ENCODE measurements around the gene CYBA. TPM values are rescaled to one million over a fixed set of nuclear protein-coding genes. Genes with fewer than 3 reads are reported as not detected.

CYBA gene
- 100 to 1,000 TPM; 138 to 194 (median 180) TPM for total RNA-seq

DNA sequence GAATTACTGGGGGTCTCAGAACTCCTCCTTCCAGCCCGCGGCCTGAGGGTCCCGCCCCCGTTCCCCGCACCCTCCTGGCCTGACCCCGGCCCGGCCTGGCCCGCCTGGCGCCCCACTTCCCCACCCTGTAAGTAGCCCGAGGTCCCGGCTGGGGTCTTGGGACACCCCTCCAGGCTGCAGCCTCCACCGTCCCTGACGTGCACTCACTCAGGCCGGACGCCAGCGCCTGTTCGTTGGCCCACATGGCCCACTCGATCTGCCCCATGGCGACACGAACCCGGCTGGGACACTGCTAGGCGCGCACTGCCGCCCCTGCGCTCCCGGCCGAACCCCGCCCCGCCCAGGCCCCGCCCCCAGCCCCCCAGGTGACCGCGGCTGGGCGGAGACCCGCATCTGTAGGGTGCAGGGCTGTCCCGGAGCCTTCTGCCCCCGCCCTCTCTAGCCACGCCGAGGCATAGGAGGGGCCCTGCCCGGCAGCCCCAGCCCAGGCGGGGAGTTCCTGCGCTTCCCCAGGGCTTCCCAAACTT is at the start of gene CYBA:
TSS of gene CYBA (minus strand) at position 305 of the 527 bp plus-strand sequence. CDS start at position 265, 40 bp downstream.
- DNase-seq (ENCODE audit: low spot score in 2 of 2), result peak in 1 of 2 donors; percentile 49
- intact Hi-C loops (cut with DNase I; ENCODE audit: low total_unique reads), result no loop called here
- no peaks in the 10 kb centered on the region for H3K27me3 ChIP-seq
- peaks cover 3% of the 10 kb centered on the region in 2 donors for H3K4me1 ChIP-seq
- no peaks in the 10 kb centered on the region for H3K36me3 ChIP-seq
- peak within 1 kb of the TSS; percentile 84 to 86 (median 86) for H3K4me3 ChIP-seq
- TF ChIP-seq POLR2A (IDR thresholded peaks at IDR 0.05), result no peak
- no peak for TF ChIP-seq POLR2AphosphoS5 (IDR thresholded peaks at IDR 0.05)
- no peak for TF ChIP-seq CTCF (IDR thresholded peaks at IDR 0.05)
- peak within 1 kb of the TSS; percentile 48 to 71 for H3K27ac ChIP-seq
- no peaks in the 10 kb centered on the region for H3K9me3 ChIP-seq

DNA sequence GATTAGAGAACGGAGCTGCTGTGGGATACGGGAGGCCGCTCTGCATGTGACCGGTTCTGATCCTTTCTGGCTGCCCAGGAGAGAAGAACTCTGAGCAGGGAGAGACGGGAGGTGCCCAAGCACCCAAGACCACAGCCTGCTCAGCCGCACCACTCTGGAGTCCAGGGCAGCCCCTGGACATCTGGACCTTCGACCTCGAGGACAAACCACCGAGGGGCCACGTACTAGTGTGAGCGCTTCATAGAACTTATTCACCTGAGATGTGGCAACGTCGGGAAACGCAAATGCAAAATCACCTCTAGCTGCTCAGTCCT is 49.4 kb upstream of the CYBA start:
- Histone ChIP-seq H3K4me1 (peaks cover 4 to 5% of the 10 kb centered on the region in 2 donors), H3K4me3 (no peak overlapping the region), H3K9me3 (no peaks in the 10 kb centered on the region), H3K27me3 (no peaks in the 10 kb centered on the region), H3K36me3 (no peaks in the 10 kb centered on the region), H3K27ac (peak overlapping the region in 1 of 2 donors; percentile 68)
- DNase-seq (ENCODE audit: low spot score in 2 of 2), result no peak
- intact Hi-C loops (cut with DNase I; ENCODE audit: low total_unique reads), result loop anchor here (10.0 kb wide), 1 partner anchor 715 kb away; no protein-coding TSS in a partner anchor
- TF ChIP-seq POLR2AphosphoS5 (IDR thresholded peaks at IDR 0.05) (no peak), POLR2A (IDR thresholded peaks at IDR 0.05) (no peak), CTCF (IDR thresholded peaks at IDR 0.05) (no peak)

DNA sequence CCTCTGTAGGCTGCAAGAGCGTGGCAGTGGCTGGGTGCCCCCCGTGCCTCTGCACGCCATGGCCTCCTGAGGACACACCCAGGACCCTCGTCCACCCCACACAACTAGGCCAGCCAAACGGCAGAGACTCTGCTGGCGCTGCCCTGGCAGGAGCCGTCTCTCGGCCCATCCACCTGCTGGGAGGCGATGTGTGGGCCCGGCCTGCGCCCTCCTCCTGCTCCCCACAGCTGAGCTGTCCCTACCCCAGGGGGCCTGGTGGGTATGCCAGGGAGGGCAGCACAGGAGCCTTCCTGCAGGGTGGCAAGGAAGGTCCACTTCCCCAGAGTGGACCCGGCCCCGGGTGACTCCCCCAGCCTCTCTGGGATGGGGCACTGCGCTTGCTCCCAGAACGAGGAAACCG is 48.3 kb upstream of the CYBA start:
- no peaks in the 10 kb centered on the region for H3K4me1 ChIP-seq
- H3K36me3 ChIP-seq, result no peaks in the 10 kb centered on the region
- no peaks in the 10 kb centered on the region for H3K9me3 ChIP-seq
- H3K4me3 ChIP-seq, result no peak overlapping the region
- H3K27ac ChIP-seq, result no peak overlapping the region
- intact Hi-C loops (cut with DNase I; ENCODE audit: low total_unique reads), result no loop called here
- H3K27me3 ChIP-seq, result no peaks in the 10 kb centered on the region
- no peak for TF ChIP-seq POLR2A (IDR thresholded peaks at IDR 0.05)
- TF ChIP-seq CTCF (IDR thresholded peaks at IDR 0.05), result no peak
- TF ChIP-seq POLR2AphosphoS5 (IDR thresholded peaks at IDR 0.05), result no peak
- DNase-seq (ENCODE audit: low spot score in 2 of 2), result no peak

- intact Hi-C loops (cut with DNase I; ENCODE audit: low total_unique reads), result no loop called here
- H3K27me3 ChIP-seq, result no peaks in the 10 kb centered on the region
- no peak overlapping the region for H3K4me3 ChIP-seq
- H3K36me3 ChIP-seq, result no peaks in the 10 kb centered on the region
- H3K4me1 ChIP-seq, result no peaks in the 10 kb centered on the region
- DNase-seq (ENCODE audit: low spot score in 2 of 2), result no peak
- H3K27ac ChIP-seq, result no peak overlapping the region
- no peak for TF ChIP-seq POLR2A (IDR thresholded peaks at IDR 0.05)
- no peak for TF ChIP-seq POLR2AphosphoS5 (IDR thresholded peaks at IDR 0.05)
- TF ChIP-seq CTCF (IDR thresholded peaks at IDR 0.05), result no peak
- H3K9me3 ChIP-seq, result no peaks in the 10 kb centered on the region
Measured at GRCh38 chr16:88698646-88699045, 47.8 kb upstream of the CYBA start.

DNA sequence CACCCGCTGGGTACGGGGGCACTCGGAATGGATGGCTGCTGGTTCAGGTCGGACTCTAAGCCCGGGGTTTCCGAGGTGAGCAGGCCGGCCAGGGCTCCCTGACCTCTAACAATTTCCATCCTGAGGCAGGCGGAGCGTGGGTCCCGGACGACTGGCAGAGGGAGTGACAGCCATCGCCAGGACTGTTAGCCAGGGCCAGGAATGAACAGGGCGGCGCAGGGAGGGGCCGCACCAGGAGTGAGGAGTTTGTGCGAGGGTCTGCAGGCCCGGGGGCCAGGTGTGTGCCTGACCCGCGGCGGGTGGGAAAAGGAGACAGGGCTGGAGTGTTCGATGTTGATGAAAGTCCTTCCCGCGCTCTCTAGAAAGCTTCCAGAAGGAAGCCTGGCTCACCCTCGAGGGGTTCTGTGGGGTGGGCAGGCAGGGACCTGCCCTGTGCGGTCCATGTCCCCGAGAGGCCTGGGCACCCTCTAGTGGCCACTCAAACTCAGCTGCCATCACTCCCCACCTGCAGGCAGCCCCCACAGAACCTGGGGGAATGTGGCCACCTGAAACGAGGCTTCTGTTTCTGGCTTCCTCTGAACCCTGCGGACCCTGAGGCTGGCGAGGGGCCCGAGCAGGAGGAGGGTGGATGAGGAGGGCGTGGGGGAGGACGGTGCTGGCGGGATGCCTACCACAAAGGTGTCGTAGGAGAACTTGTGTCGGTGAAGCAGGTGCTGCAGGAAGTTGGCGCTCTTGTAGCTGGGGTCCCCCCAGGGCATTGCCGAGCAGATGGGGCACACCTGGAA is 47.2 kb upstream of the CYBA start:
- no peaks in the 10 kb centered on the region for H3K27me3 ChIP-seq
- intact Hi-C loops (cut with DNase I; ENCODE audit: low total_unique reads), result no loop called here
- DNase-seq (ENCODE audit: low spot score in 2 of 2), result no peak
- H3K4me3 ChIP-seq, result no peak overlapping the region
- H3K4me1 ChIP-seq, result no peaks in the 10 kb centered on the region
- no peak overlapping the region for H3K27ac ChIP-seq
- H3K36me3 ChIP-seq, result no peaks in the 10 kb centered on the region
- no peaks in the 10 kb centered on the region for H3K9me3 ChIP-seq
- TF ChIP-seq POLR2AphosphoS5 (IDR thresholded peaks at IDR 0.05), result no peak
- no peak for TF ChIP-seq POLR2A (IDR thresholded peaks at IDR 0.05)
- TF ChIP-seq CTCF (IDR thresholded peaks at IDR 0.05), result no peak

Data from breast epithelium (tissue), 4 donors.